ENCODE results near the gene CENPE.

The CENPE gene

GRCh38 chr4:103158760-103159159, 39.4 kb downstream of the CENPE start:
- DNase-seq (ENCODE audit: low spot score), result no peak
- Histone ChIP-seq H3K4me3 (no peak overlapping the region), H3K27ac (no peak overlapping the region)
- TF ChIP-seq CTCF (IDR thresholded peaks at IDR 0.05), result no peak

GRCh38 chr4:103156106-103156505, 42.0 kb downstream of the CENPE start:
- Histone ChIP-seq H3K4me3 (no peak overlapping the region), H3K27ac (no peak overlapping the region)
- TF ChIP-seq CTCF (IDR thresholded peaks at IDR 0.05), result no peak
- no peak for DNase-seq (ENCODE audit: low spot score)

- H3K27ac ChIP-seq, result no peak overlapping the region
- DNase-seq (ENCODE audit: low spot score), result no peak
- no peak overlapping the region for H3K4me3 ChIP-seq
- no peak for TF ChIP-seq CTCF (IDR thresholded peaks at IDR 0.05)
Measured at GRCh38 chr4:103152381-103152780, 45.8 kb downstream of the CENPE start.

- TF ChIP-seq CTCF (IDR thresholded peaks at IDR 0.05), result no peak
- DNase-seq (ENCODE audit: low spot score), result no peak
- H3K4me3 ChIP-seq, result no peak overlapping the region
- H3K27ac ChIP-seq, result no peak overlapping the region
Measured at GRCh38 chr4:103150677-103151076, 47.5 kb downstream of the CENPE start.

- no peak for DNase-seq (ENCODE audit: low spot score)
- no peak overlapping the region for H3K4me3 ChIP-seq
Measured at GRCh38 chr4:103144926-103145325, 53.2 kb downstream of the CENPE start.

GRCh38 chr4:103137446-103137827, 60.7 kb downstream of the CENPE start:
- Histone ChIP-seq H3K27ac (no peak overlapping the region), H3K4me3 (no peak overlapping the region)
- no peak for TF ChIP-seq CTCF (IDR thresholded peaks at IDR 0.05)
- no peak for DNase-seq (ENCODE audit: low spot score)

More at GRCh38 chr4:103144926-103145325, 53.2 kb downstream of the CENPE start:
- no peak overlapping the region for H3K27ac ChIP-seq
- no peak for TF ChIP-seq CTCF (IDR thresholded peaks at IDR 0.05)

- DNase-seq (ENCODE audit: low spot score), result no peak
- H3K4me3 ChIP-seq, result no peak overlapping the region
- H3K27ac ChIP-seq, result no peak overlapping the region
- TF ChIP-seq CTCF (IDR thresholded peaks at IDR 0.05), result no peak
Measured at GRCh38 chr4:103136671-103137445, 61.3 kb downstream of the CENPE start.

All from coronary artery (tissue), 2 donors.